Trophoblast cell (in vitro differentiated cells and primary cell): ENCODE results near the gene MTAP.

Source experiments
- DNase-seq, 2 donors: peaks; one replicate each; pipeline ENCODE4 v3.0.0-alpha.2; 2016
- H2AFZ ChIP-seq: 2 replicates; pipeline ENCODE4 v1.6.1; 2013; ENCODE audit warnings: low read length, moderate library complexity, mild to moderate bottlenecking; ENCODE audit not compliant: insufficient read depth, poor library complexity
- H2AK5ac ChIP-seq: 2 replicates; pipeline ENCODE4 v1.6.1; 2013; ENCODE audit warnings: mild to moderate bottlenecking, low read length
- H2BK120ac ChIP-seq: 2 replicates; pipeline ENCODE4 v1.6.1; 2013; ENCODE audit warnings: low read length, mild to moderate bottlenecking, moderate library complexity; ENCODE audit not compliant: insufficient read depth, poor library complexity
- H2BK12ac ChIP-seq: 2 replicates; pipeline ENCODE4 v1.6.1; 2013; ENCODE audit warnings: mild to moderate bottlenecking, low read length, moderate library complexity
- H2BK5ac ChIP-seq: 2 replicates; pipeline ENCODE4 v1.6.1; 2013; ENCODE audit warnings: low read length, low read depth, moderate library complexity, mild to moderate bottlenecking; ENCODE audit not compliant: poor library complexity
- H3K14ac ChIP-seq: 2 replicates; pipeline ENCODE4 v1.6.1; 2013; ENCODE audit warnings: mild to moderate bottlenecking, low read length
- H3K18ac ChIP-seq: 2 replicates; pipeline ENCODE4 v1.6.1; 2013; ENCODE audit warnings: mild to moderate bottlenecking, low read length
- H3K23ac ChIP-seq: 2 replicates; pipeline ENCODE4 v1.6.1; 2013; ENCODE audit warnings: low read length
- H3K27ac ChIP-seq: 2 replicates; pipeline ENCODE4 v1.5.1; 2013; ENCODE audit warnings: low read depth, mild to moderate bottlenecking, inconsistent platforms, low read length, moderate library complexity
- H3K27me3 ChIP-seq: 2 replicates; pipeline ENCODE4 v1.6.1; 2013; ENCODE audit warnings: inconsistent platforms, mild to moderate bottlenecking, low read length, moderate library complexity; ENCODE audit not compliant: insufficient read depth
- H3K36me3 ChIP-seq, 2 experiments: 1 replicate in 1 of 2; 2 replicates in 1 of 2; pipeline ENCODE4 v1.6.1; 2013; ENCODE audit warnings: low read length in 2 of 2, mild to moderate bottlenecking in 2 of 2, moderate library complexity in 1 of 2; ENCODE audit not compliant: insufficient read depth in 2 of 2, control insufficient read depth in 1 of 2
- H3K4ac ChIP-seq: 2 replicates; pipeline ENCODE4 v1.6.1; 2013; ENCODE audit warnings: low read depth, mild to moderate bottlenecking, low read length, moderate library complexity
- H3K4me1 ChIP-seq, 2 experiments: 1 replicate in 1 of 2; 2 replicates in 1 of 2; pipeline ENCODE4 v1.6.1; 2013; ENCODE audit warnings: low read length in 2 of 2, mild to moderate bottlenecking in 2 of 2, moderate library complexity in 1 of 2; ENCODE audit not compliant: insufficient read depth in 2 of 2, control insufficient read depth in 1 of 2
- H3K4me2 ChIP-seq: 2 replicates; pipeline ENCODE4 v1.6.1; 2013; ENCODE audit warnings: inconsistent platforms, mild to moderate bottlenecking, low read length, moderate library complexity
- H3K4me3 ChIP-seq: 2 replicates; pipeline ENCODE4 v1.5.1; 2013; ENCODE audit warnings: mild to moderate bottlenecking, low read depth, low read length, inconsistent platforms
- H3K79me1 ChIP-seq: one replicate; pipeline ENCODE4 v1.6.1; 2013; ENCODE audit warnings: low read length
- H3K79me2 ChIP-seq: 2 replicates; pipeline ENCODE4 v1.6.1; 2013; ENCODE audit warnings: low read length, mild to moderate bottlenecking; ENCODE audit not compliant: control insufficient read depth, insufficient read depth, poor library complexity
- H3K9ac ChIP-seq: 2 replicates; pipeline ENCODE4 v1.6.1; 2013; ENCODE audit warnings: mild to moderate bottlenecking, low read length
- H3K9me3 ChIP-seq: 2 replicates; pipeline ENCODE4 v1.6.1; 2013; ENCODE audit warnings: low read depth, mild to moderate bottlenecking, control low read depth, inconsistent platforms, low read length; ENCODE audit not compliant: insufficient read depth
- H4K12ac ChIP-seq: 2 replicates; pipeline ENCODE4 v1.6.1; 2013; ENCODE audit warnings: low read depth, mild to moderate bottlenecking, low read length, moderate library complexity
- H4K8ac ChIP-seq: 2 replicates; pipeline ENCODE4 v1.6.1; 2013; ENCODE audit warnings: low read depth, mild to moderate bottlenecking, low read length, moderate library complexity
- H4K91ac ChIP-seq: one replicate; pipeline ENCODE4 v1.6.1; 2013; ENCODE audit warnings: low read depth, mild to moderate bottlenecking, low read length, moderate library complexity
- WGBS: extraction: QIAGEN DNeasy Blood & Tissue Kit; methylation state at CpG from one replicate; pipeline ENCODE4 v1.1.7; 2013; ENCODE audit warnings: missing lambda C conversion rate; ENCODE audit not compliant: insufficient read length, insufficient coverage; ENCODE audit errors: extremely low coverage; 5-methylcytosine and 5-hydroxymethylcytosine counted together

MTAP gene

GRCh38 chr9:21970800-21971640, 168.6 kb downstream of the MTAP start:
- H3K79me1 ChIP-seq = peaks cover 2% of the 10 kb centered on the region
- DNase-seq = no peak
- H3K9me3 ChIP-seq = peaks cover 15% of the 10 kb centered on the region
- no CpG with 5 or more reads among the region's 45 CpGs for WGBS
- no peak overlapping the region for H2BK5ac ChIP-seq
- no peak overlapping the region for H3K14ac ChIP-seq
- no peak overlapping the region for H4K12ac ChIP-seq
- H2BK12ac ChIP-seq = no peak overlapping the region
- no peak overlapping the region for H4K8ac ChIP-seq
- peak overlapping the region; percentile 20 for H3K4me3 ChIP-seq
- no peak overlapping the region for H3K4ac ChIP-seq
- H3K18ac ChIP-seq = no peak overlapping the region
- H3K9ac ChIP-seq = no peak overlapping the region
- no peak overlapping the region for H2BK120ac ChIP-seq
- peaks cover 13 to 22% of the 10 kb centered on the region in 2 experiments for H3K4me1 ChIP-seq
- peaks cover 76% of the 10 kb centered on the region for H3K27me3 ChIP-seq
- H2AFZ ChIP-seq = no peak overlapping the region
- H3K79me2 ChIP-seq = no peaks in the 10 kb centered on the region
- no peak overlapping the region for H4K91ac ChIP-seq
- H3K36me3 ChIP-seq = no peaks in the 10 kb centered on the region
- peak overlapping the region; percentile 38 for H3K4me2 ChIP-seq
- no peak overlapping the region for H3K27ac ChIP-seq
- H3K23ac ChIP-seq = no peak overlapping the region
- no peak overlapping the region for H2AK5ac ChIP-seq

DNA sequence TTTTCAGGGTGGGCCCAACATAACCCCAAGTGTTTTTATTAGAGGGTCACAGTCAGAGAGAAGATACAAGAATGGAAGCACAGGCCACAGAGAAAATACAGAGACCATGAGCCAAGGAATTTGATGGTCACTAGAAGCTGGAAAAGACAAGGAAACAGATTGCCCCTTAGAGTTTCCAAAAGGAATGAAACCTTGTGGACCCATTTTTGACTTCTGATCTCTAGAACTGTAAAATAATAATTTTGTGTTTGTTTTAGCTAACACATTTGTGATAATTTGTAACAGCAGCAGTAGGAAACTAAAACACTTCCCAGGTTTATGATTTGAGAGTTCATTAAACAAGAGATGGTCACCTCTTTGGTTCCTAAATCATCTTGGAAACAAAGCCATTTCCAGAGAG, 169.9 kb downstream of the MTAP start:
- Histone ChIP-seq H4K12ac (no peak overlapping the region), H3K9me3 (peaks cover 9% of the 10 kb centered on the region), H3K27me3 (peaks cover 76% of the 10 kb centered on the region), H2AFZ (no peak overlapping the region), H3K9ac (no peak overlapping the region), H3K23ac (no peak overlapping the region), H3K4me1 (peaks cover 10 to 19% of the 10 kb centered on the region in 2 experiments), H2BK120ac (no peak overlapping the region), H3K79me2 (no peaks in the 10 kb centered on the region), H2BK12ac (no peak overlapping the region), H3K36me3 (no peaks in the 10 kb centered on the region), H2AK5ac (no peak overlapping the region), H4K91ac (no peak overlapping the region), H2BK5ac (no peak overlapping the region), H3K14ac (no peak overlapping the region), H3K18ac (no peak overlapping the region), H3K4me2 (no peak overlapping the region), H3K4me3 (no peak overlapping the region), H4K8ac (no peak overlapping the region), H3K4ac (no peak overlapping the region), H3K27ac (no peak overlapping the region), H3K79me1 (peaks cover 2% of the 10 kb centered on the region)
- no peak for DNase-seq

DNA sequence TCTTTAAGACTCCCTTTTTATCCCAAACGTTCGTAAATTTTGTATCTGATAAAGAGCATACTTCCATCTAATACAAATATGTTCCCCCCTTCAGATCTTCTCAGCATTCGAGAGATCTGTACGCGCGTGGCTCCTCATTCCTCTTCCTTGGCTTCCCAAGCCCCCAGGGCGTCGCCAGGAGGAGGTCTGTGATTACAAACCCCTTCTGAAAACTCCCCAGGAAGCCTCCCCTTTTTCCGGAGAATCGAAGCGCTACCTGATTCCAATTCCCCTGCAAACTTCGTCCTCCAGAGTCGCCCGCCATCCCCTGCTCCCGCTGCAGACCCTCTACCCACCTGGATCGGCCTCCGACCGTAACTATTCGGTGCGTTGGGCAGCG, 171.9 kb downstream of the MTAP start:
- no peak overlapping the region for H4K8ac ChIP-seq
- H3K79me2 ChIP-seq = no peaks in the 10 kb centered on the region
- H4K12ac ChIP-seq = no peak overlapping the region
- H2BK12ac ChIP-seq = no peak overlapping the region
- no peak overlapping the region for H3K18ac ChIP-seq
- no peaks in the 10 kb centered on the region for H3K36me3 ChIP-seq
- no CpG with 5 or more reads among the region's 21 CpGs for WGBS
- H3K27ac ChIP-seq = no peak overlapping the region
- no peak overlapping the region for H2BK120ac ChIP-seq
- H3K27me3 ChIP-seq = peaks cover 62% of the 10 kb centered on the region
- peaks cover 2% of the 10 kb centered on the region for H3K79me1 ChIP-seq
- H3K4me3 ChIP-seq = peak overlapping the region; percentile 57
- no peak overlapping the region for H2AFZ ChIP-seq
- no peak for DNase-seq
- no peak overlapping the region for H3K9ac ChIP-seq
- H3K14ac ChIP-seq = no peak overlapping the region
- H3K4me1 ChIP-seq = peaks cover 9 to 12% of the 10 kb centered on the region in 2 experiments
- peaks cover 5% of the 10 kb centered on the region for H3K9me3 ChIP-seq
- no peak overlapping the region for H3K4ac ChIP-seq
- H2BK5ac ChIP-seq = no peak overlapping the region
- H4K91ac ChIP-seq = no peak overlapping the region
- peak overlapping the region; percentile 90 for H3K4me2 ChIP-seq
- H3K23ac ChIP-seq = no peak overlapping the region
- H2AK5ac ChIP-seq = no peak overlapping the region

DNA sequence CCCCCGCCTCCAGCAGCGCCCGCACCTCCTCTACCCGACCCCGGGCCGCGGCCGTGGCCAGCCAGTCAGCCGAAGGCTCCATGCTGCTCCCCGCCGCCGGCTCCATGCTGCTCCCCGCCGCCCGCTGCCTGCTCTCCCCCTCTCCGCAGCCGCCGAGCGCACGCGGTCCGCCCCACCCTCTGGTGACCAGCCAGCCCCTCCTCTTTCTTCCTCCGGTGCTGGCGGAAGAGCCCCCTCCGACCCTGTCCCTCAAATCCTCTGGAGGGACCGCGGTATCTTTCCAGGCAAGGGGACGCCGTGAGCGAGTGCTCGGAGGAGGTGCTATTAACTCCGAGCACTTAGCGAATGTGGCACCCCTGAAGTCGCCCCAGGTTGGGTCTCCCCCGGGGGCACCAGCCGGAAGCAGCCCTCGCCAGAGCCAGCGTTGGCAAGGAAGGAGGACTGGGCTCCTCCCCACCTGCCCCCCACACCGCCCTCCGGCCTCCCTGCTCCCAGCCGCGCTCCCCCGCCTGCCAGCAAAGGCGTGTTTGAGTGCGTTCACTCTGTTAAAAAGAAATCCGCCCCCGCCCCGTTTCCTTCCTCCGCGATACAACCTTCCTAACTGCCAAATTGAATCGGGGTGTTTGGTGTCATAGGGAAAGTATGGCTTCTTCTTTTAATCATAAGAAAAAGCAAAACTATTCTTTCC, 172.4 kb downstream of the MTAP start:
- Histone ChIP-seq H3K4me2 (peak overlapping the region; percentile 90), H3K23ac (no peak overlapping the region), H3K9me3 (peaks cover 5% of the 10 kb centered on the region), H4K91ac (no peak overlapping the region), H2AFZ (peak overlapping the region; percentile 30), H3K4ac (no peak overlapping the region), H3K9ac (peak overlapping the region; percentile 60), H3K36me3 (no peaks in the 10 kb centered on the region), H3K79me1 (peaks cover 2% of the 10 kb centered on the region), H2AK5ac (no peak overlapping the region), H3K27me3 (peaks cover 59% of the 10 kb centered on the region), H4K8ac (no peak overlapping the region), H3K18ac (no peak overlapping the region), H2BK12ac (no peak overlapping the region), H2BK5ac (no peak overlapping the region), H3K4me3 (peak overlapping the region; percentile 57), H4K12ac (no peak overlapping the region), H3K27ac (no peak overlapping the region), H3K14ac (no peak overlapping the region), H3K79me2 (no peaks in the 10 kb centered on the region), H3K4me1 (peaks cover 9 to 12% of the 10 kb centered on the region in 2 experiments), H2BK120ac (no peak overlapping the region)
- peak in 1 of 2 donors; percentile 25 for DNase-seq
- no CpG with 5 or more reads among the region's 51 CpGs for WGBS
